OCI-LY3 (cell line): ENCODE results near the gene FLOT1.

Experiments used
- H2AFZ ChIP-seq: fragments of 200-600, 300-600 bp; shearing (Covaris generic); 2 replicates; pipeline ENCODE4 v1.6.0; 2014; ENCODE audit warnings: antibody characterized with exemption, low read depth, low read length
- H3K27ac ChIP-seq: fragments of 200-600, 300-600 bp; sonication (generic); 2 replicates; pipeline ENCODE4 v1.5.1; 2014; ENCODE audit warnings: mild to moderate bottlenecking, low read length, moderate library complexity, mixed read lengths
- H3K27me3 ChIP-seq: fragments of 200-600, 300-600 bp; sonication (generic); 2 replicates; pipeline ENCODE4 v1.6.1; 2014; ENCODE audit warnings: low read depth, low read length, mixed read lengths
- H3K36me3 ChIP-seq: fragments of 200-600, 300-600 bp; sonication (generic); replicated peaks from 2 replicates; pipeline ENCODE3; 2014; ENCODE audit warnings: low read depth, low read length, mixed read lengths
- H3K4me1 ChIP-seq: fragments of 300-600, 200-600 bp; sonication (generic); 2 replicates; pipeline ENCODE4 v1.6.1; 2014; ENCODE audit warnings: low read length, mixed read lengths
- H3K4me2 ChIP-seq: fragments of 200-600, 300-600 bp; sonication (generic); 2 replicates; pipeline ENCODE4 v1.6.1; 2014; ENCODE audit warnings: low read length, mixed read lengths
- H3K4me3 ChIP-seq: fragments of 300-600, 200-600 bp; sonication (generic); 2 replicates; pipeline ENCODE4 v1.5.1; 2014; ENCODE audit warnings: antibody characterized with exemption, mild to moderate bottlenecking, low read length, moderate library complexity
- H3K79me2 ChIP-seq: fragments of 300-600, 200-600 bp; shearing (Covaris generic); 2 replicates; pipeline ENCODE4 v1.6.1; 2014; ENCODE audit warnings: mild to moderate bottlenecking, low read length, mixed read lengths
- H3K9ac ChIP-seq: fragments of 300-600, 200-600 bp; shearing (Covaris generic); 2 replicates; pipeline ENCODE4 v1.6.0; 2014; ENCODE audit warnings: mild to moderate bottlenecking, low read length, moderate library complexity
- H3K9me3 ChIP-seq: fragments of 200-600, 300-600 bp; shearing (Covaris generic); 2 replicates; pipeline ENCODE4 v1.6.1; 2014; ENCODE audit warnings: low read length, mixed read lengths; ENCODE audit not compliant: insufficient read depth
- H4K20me1 ChIP-seq: fragments of 200-600, 300-600 bp; sonication (generic); 2 replicates; pipeline ENCODE4 v1.6.1; 2016; ENCODE audit warnings: low read length, mixed read lengths; ENCODE audit not compliant: insufficient read depth
- EZH2phosphoT487 ChIP-seq: fragments of 200-600 bp; shearing (Covaris generic); IDR thresholded peaks from 2 replicates; pipeline ENCODE4 v1.6.1; 2018; ENCODE audit warnings: antibody characterized with exemption, mixed run types, low read depth
- TF ChIP-seq, protein P1 (sequence below): fragments of 200-600, 300-600 bp; sonication (generic); IDR thresholded peaks from 2 replicates; pipeline ENCODE4 v1.5.1; 2014; ENCODE audit warnings: antibody characterized with exemption, low read length, low read depth

Gene FLOT1

GRCh38 chr6:30685157-30686008 lies 57.1 kb downstream of the FLOT1 start:
- peaks cover 38% of the 10 kb centered on the region for H3K4me1 ChIP-seq

GRCh38 chr6:30684386-30685156 lies 57.9 kb downstream of the FLOT1 start:
- Histone ChIP-seq H3K4me1 (peaks cover 38% of the 10 kb centered on the region), H3K9ac (peak overlapping the region; percentile 93)

More at GRCh38 chr6:30685157-30686008, 57.1 kb downstream of the FLOT1 start:
- H3K27ac ChIP-seq: peak overlapping the region; percentile 90
- peak overlapping the region; percentile 93 for H3K9ac ChIP-seq
- peak overlapping the region; percentile 90 for H3K4me3 ChIP-seq
- no peaks in the 10 kb centered on the region for H3K27me3 ChIP-seq
- peak overlapping the region; percentile 100 for H3K4me2 ChIP-seq
- peaks cover 3% of the 10 kb centered on the region for H3K36me3 ChIP-seq
- peaks cover 5% of the 10 kb centered on the region; the same call in 1 of the 2 replicates for H4K20me1 ChIP-seq
- TF ChIP-seq EZH2phosphoT487: no peak
- TF ChIP-seq, protein P1, sequence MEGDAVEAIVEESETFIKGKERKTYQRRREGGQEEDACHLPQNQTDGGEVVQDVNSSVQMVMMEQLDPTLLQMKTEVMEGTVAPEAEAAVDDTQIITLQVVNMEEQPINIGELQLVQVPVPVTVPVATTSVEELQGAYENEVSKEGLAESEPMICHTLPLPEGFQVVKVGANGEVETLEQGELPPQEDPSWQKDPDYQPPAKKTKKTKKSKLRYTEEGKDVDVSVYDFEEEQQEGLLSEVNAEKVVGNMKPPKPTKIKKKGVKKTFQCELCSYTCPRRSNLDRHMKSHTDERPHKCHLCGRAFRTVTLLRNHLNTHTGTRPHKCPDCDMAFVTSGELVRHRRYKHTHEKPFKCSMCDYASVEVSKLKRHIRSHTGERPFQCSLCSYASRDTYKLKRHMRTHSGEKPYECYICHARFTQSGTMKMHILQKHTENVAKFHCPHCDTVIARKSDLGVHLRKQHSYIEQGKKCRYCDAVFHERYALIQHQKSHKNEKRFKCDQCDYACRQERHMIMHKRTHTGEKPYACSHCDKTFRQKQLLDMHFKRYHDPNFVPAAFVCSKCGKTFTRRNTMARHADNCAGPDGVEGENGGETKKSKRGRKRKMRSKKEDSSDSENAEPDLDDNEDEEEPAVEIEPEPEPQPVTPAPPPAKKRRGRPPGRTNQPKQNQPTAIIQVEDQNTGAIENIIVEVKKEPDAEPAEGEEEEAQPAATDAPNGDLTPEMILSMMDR: peak; percentile 34
- no peak overlapping the region for H2AFZ ChIP-seq
- H3K9me3 ChIP-seq: no peaks in the 10 kb centered on the region
- H3K79me2 ChIP-seq: peaks cover 56% of the 10 kb centered on the region

GRCh38 chr6:30683980-30684338 lies 58.5 kb downstream of the FLOT1 start:
- peaks cover 65% of the 10 kb centered on the region for H3K79me2 ChIP-seq
- H3K4me3 ChIP-seq: peak overlapping the region; percentile 90
- peaks cover 3% of the 10 kb centered on the region for H3K36me3 ChIP-seq
- peaks cover 10% of the 10 kb centered on the region; the same call in 1 of the 2 replicates for H4K20me1 ChIP-seq
- TF ChIP-seq EZH2phosphoT487: no peak
- TF ChIP-seq, protein P1: no peak
- no peak overlapping the region for H2AFZ ChIP-seq
- H3K27ac ChIP-seq: peak overlapping the region; percentile 90
- peak overlapping the region; percentile 93 for H3K9ac ChIP-seq
- no peaks in the 10 kb centered on the region for H3K27me3 ChIP-seq
- H3K9me3 ChIP-seq: no peaks in the 10 kb centered on the region
- H3K4me2 ChIP-seq: peak overlapping the region; percentile 100
- H3K4me1 ChIP-seq: peaks cover 44% of the 10 kb centered on the region

More at GRCh38 chr6:30684386-30685156, 57.9 kb downstream of the FLOT1 start:
- peak overlapping the region; percentile 90 for H3K27ac ChIP-seq
- TF ChIP-seq, protein P1: no peak
- no peak for TF ChIP-seq EZH2phosphoT487
- peak overlapping the region; percentile 90 for H3K4me3 ChIP-seq
- peaks cover 64% of the 10 kb centered on the region for H3K79me2 ChIP-seq
- no peaks in the 10 kb centered on the region for H3K27me3 ChIP-seq
- H3K36me3 ChIP-seq: peaks cover 3% of the 10 kb centered on the region
- H3K4me2 ChIP-seq: peak overlapping the region; percentile 100
- no peaks in the 10 kb centered on the region for H3K9me3 ChIP-seq
- H4K20me1 ChIP-seq: peaks cover 8% of the 10 kb centered on the region; the same call in 1 of the 2 replicates
- no peak overlapping the region for H2AFZ ChIP-seq
